ENCODE data around the gene HMGXB4.

Gene HMGXB4

GRCh38 chr22:35212009-35212408, 45.3 kb upstream of the HMGXB4 start:
- Histone ChIP-seq H3K79me2 (ENCODE audit: control insufficient read depth, low read length) (no peaks in the 10 kb centered on the region), H3K9me2 (replicated peaks; ENCODE audit: control insufficient read depth, low read length) (no peaks in the 10 kb centered on the region), H4K20me1 (ENCODE audit: control insufficient read depth, insufficient read depth, low read depth, low read length) (no peaks in the 10 kb centered on the region), H3K27me3 (ENCODE audit: control insufficient read depth, low read length) (no peaks in the 10 kb centered on the region), H3F3A (ENCODE audit: control insufficient read depth, insufficient read depth) (no peaks in the 10 kb centered on the region), H3K4me2 (ENCODE audit: low read length) (no peak overlapping the region), H3K36me3 (ENCODE audit: control insufficient read depth, low read length) (peaks cover 5% of the 10 kb centered on the region; the same call in 1 of the 2 replicates), H3K4me1 (ENCODE audit: control insufficient read depth, low read length) (no peaks in the 10 kb centered on the region), H3K9me3 (ENCODE audit: control insufficient read depth, insufficient read depth, low read length) (no peaks in the 10 kb centered on the region), H3K4me3 (ENCODE audit: low read length) (no peak overlapping the region), H3K27ac (ENCODE audit: low read depth, low read length) (no peak overlapping the region)
- TF ChIP-seq CTCF (IDR thresholded peaks at IDR 0.05; ENCODE audit: low read depth, low read length, poor library complexity, severe bottlenecking) (no peak), EZH2phosphoT487 (IDR thresholded peaks at IDR 0.05; ENCODE audit: borderline replicate concordance, low read length) (no peak)

GRCh38 chr22:35212996-35213395, 44.3 kb upstream of the HMGXB4 start:
- no peaks in the 10 kb centered on the region for H3K9me3 ChIP-seq (ENCODE audit: control insufficient read depth, insufficient read depth, low read length)
- H3K4me3 ChIP-seq (ENCODE audit: low read length), result no peak overlapping the region
- H4K20me1 ChIP-seq (ENCODE audit: control insufficient read depth, insufficient read depth, low read depth, low read length), result no peaks in the 10 kb centered on the region
- no peak for TF ChIP-seq EZH2phosphoT487 (IDR thresholded peaks at IDR 0.05; ENCODE audit: borderline replicate concordance, low read length)
- no peak for TF ChIP-seq CTCF (IDR thresholded peaks at IDR 0.05; ENCODE audit: low read depth, low read length, poor library complexity, severe bottlenecking)
- H3K79me2 ChIP-seq (ENCODE audit: control insufficient read depth, low read length), result no peaks in the 10 kb centered on the region
- H3K4me1 ChIP-seq (ENCODE audit: control insufficient read depth, low read length), result no peaks in the 10 kb centered on the region
- H3F3A ChIP-seq (ENCODE audit: control insufficient read depth, insufficient read depth), result no peaks in the 10 kb centered on the region
- no peaks in the 10 kb centered on the region for H3K27me3 ChIP-seq (ENCODE audit: control insufficient read depth, low read length)
- H3K36me3 ChIP-seq (ENCODE audit: control insufficient read depth, low read length), result peaks cover 5% of the 10 kb centered on the region; the same call in 1 of the 2 replicates
- no peak overlapping the region for H3K4me2 ChIP-seq (ENCODE audit: low read length)
- H3K9me2 ChIP-seq (replicated peaks; ENCODE audit: control insufficient read depth, low read length), result no peaks in the 10 kb centered on the region
- H3K27ac ChIP-seq (ENCODE audit: low read depth, low read length), result no peak overlapping the region

- TF ChIP-seq EZH2phosphoT487 (IDR thresholded peaks at IDR 0.05; ENCODE audit: borderline replicate concordance, low read length), result no peak
- TF ChIP-seq CTCF (IDR thresholded peaks at IDR 0.05; ENCODE audit: low read depth, low read length, poor library complexity, severe bottlenecking), result no peak
- Histone ChIP-seq H3K27ac (ENCODE audit: low read depth, low read length) (no peak overlapping the region), H3K36me3 (ENCODE audit: control insufficient read depth, low read length) (peaks cover 12% of the 10 kb centered on the region), H3K79me2 (ENCODE audit: control insufficient read depth, low read length) (peaks cover 5% of the 10 kb centered on the region; the same call in 1 of the 2 replicates), H3F3A (ENCODE audit: control insufficient read depth, insufficient read depth) (no peaks in the 10 kb centered on the region), H3K4me1 (ENCODE audit: control insufficient read depth, low read length) (no peaks in the 10 kb centered on the region), H3K4me3 (ENCODE audit: low read length) (no peak overlapping the region), H3K9me2 (replicated peaks; ENCODE audit: control insufficient read depth, low read length) (no peaks in the 10 kb centered on the region), H3K27me3 (ENCODE audit: control insufficient read depth, low read length) (no peaks in the 10 kb centered on the region), H3K9me3 (ENCODE audit: control insufficient read depth, insufficient read depth, low read length) (no peaks in the 10 kb centered on the region), H3K4me2 (ENCODE audit: low read length) (no peak overlapping the region), H4K20me1 (ENCODE audit: control insufficient read depth, insufficient read depth, low read depth, low read length) (no peaks in the 10 kb centered on the region)
These were observed 42.3 kb upstream of the HMGXB4 start for GRCh38 chr22:35214968-35215367.

Data from DOHH2 (cell line).